ENCODE measurements around the gene BCR. TPM values are rescaled to one million over a fixed set of nuclear protein-coding genes. Genes with fewer than 3 reads are reported as not detected.

BCR gene
- total and polyA plus RNA-seq, 2 of the 13 experiments (the other 11 are each of a cell fraction or from before 2014, with no cell fraction given) = 19.9 to 33.6 TPM

DNA sequence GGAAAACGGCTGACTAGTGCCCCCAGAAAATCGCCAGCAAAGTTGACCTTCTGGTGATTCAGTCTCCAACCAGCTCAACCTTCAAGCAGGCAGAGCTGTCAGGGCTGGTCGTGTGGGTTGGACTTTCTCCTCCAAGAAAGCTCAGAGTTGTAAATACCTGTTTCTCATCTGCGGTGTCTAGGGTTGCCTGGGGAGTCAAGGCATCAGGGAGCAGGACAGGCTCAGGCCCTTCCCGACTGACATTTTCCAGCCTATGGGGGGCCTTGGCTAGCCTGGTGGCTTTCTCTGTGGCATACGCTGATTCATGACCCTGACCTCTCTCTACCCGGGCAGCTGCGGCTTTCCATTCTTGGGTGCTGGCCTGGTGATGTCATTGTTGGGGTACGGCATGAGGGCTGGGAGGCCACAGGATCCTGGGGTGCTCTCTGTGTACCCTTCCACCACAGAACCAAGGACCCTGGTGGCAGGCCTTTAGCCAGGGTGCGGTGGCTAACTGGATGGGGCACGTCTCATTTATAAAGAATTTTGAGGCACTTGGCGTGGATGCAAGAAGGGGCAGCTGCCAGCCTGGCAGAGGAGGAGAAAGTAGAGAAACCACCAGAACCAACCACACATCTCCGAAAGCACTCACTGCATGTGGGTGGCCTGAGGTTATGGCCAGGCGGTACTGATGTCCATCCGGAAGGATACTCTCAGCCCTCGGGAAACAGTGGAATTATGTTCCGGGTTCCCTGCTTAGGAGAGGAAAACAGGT, 64.9 kb downstream of the BCR start (continued):
- TF ChIP-seq, protein P1, sequence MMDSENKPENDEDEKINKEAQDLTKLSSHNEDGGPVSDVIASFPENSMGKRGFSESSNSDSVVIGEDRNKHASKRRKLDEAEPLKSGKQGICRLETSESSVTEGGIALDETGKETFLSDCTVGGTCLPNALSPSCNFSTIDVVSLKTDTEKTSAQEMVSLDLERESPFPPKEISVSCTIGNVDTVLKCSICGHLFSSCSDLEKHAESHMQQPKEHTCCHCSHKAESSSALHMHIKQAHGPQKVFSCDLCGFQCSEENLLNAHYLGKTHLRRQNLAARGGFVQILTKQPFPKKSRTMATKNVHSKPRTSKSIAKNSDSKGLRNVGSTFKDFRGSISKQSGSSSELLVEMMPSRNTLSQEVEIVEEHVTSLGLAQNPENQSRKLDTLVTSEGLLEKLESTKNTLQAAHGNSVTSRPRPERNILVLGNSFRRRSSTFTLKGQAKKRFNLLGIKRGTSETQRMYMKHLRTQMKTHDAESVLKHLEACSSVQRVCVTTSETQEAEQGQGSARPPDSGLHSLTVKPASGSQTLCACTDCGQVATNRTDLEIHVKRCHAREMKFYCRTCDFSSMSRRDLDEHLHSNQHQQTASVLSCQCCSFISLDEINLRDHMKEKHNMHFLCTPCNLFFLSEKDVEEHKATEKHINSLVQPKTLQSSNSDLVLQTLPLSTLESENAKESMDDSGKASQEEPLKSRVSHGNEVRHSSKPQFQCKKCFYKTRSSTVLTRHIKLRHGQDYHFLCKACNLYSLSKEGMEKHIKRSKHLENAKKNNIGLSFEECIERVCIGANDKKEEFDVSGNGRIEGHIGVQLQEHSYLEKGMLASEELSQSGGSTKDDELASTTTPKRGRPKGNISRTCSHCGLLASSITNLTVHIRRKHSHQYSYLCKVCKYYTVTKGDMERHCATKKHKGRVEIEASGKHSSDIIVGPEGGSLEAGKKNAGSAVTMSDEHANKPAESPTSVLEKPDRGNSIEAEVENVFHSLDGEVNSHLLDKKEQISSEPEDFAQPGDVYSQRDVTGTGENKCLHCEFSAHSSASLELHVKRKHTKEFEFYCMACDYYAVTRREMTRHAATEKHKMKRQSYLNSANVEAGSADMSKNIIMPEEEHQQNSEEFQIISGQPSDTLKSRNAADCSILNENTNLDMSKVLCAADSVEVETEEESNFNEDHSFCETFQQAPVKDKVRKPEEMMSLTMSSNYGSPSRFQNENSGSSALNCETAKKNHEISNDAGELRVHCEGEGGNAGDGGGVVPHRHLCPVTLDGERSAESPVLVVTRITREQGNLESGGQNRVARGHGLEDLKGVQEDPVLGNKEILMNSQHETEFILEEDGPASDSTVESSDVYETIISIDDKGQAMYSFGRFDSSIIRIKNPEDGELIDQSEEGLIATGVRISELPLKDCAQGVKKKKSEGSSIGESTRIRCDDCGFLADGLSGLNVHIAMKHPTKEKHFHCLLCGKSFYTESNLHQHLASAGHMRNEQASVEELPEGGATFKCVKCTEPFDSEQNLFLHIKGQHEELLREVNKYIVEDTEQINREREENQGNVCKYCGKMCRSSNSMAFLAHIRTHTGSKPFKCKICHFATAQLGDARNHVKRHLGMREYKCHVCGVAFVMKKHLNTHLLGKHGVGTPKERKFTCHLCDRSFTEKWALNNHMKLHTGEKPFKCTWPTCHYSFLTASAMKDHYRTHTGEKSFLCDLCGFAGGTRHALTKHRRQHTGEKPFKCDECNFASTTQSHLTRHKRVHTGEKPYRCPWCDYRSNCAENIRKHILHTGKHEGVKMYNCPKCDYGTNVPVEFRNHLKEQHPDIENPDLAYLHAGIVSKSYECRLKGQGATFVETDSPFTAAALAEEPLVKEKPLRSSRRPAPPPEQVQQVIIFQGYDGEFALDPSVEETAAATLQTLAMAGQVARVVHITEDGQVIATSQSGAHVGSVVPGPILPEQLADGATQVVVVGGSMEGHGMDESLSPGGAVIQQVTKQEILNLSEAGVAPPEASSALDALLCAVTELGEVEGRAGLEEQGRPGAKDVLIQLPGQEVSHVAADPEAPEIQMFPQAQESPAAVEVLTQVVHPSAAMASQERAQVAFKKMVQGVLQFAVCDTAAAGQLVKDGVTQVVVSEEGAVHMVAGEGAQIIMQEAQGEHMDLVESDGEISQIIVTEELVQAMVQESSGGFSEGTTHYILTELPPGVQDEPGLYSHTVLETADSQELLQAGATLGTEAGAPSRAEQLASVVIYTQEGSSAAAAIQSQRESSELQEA (CRISPR knock-in tag; IDR thresholded peaks at IDR 0.05; ENCODE audit: not compliant biosample characterization) = no peak
- TF ChIP-seq TCF12 (IDR thresholded peaks at IDR 0.05) (no peak), TCF12 (CRISPR knock-in tag; IDR thresholded peaks at IDR 0.05) (no peak), RFXAP (CRISPR knock-in tag; IDR thresholded peaks at IDR 0.05; ENCODE audit: borderline replicate concordance) (no peak), MTF2 (CRISPR knock-in tag; IDR thresholded peaks at IDR 0.05; ENCODE audit: borderline replicate concordance) (no peak)
